Breast epithelium (tissue), 4 donors: ENCODE data around the gene LDLR. TPM values are rescaled to one million over a fixed set of nuclear protein-coding genes. Genes with fewer than 3 reads are reported as not detected.
A peak's percentile ranks its signal among the peaks of the same experiment; 100 is the strongest.

ENCODE experiments used
- DNase-seq, 2 donors: peaks; one replicate each; pipeline ENCODE4 v3.0.0-alpha.2; 2019; ENCODE audit warnings: low spot score in 2 of 2
- H3K27ac ChIP-seq, 2 donors: fragments of 200-600 bp; sonication (generic) in 1 of 2; one replicate each; pipeline ENCODE4 v1.5.1; 2016 to 2019; ENCODE audit warnings: mild to moderate bottlenecking in 1 of 2
- H3K27me3 ChIP-seq, 2 donors: fragments of 200-600 bp; sonication (generic) in 1 of 2; one replicate each; pipeline versions ENCODE4 v1.5.1 to v1.6.0; 2017 to 2019; ENCODE audit warnings: control low read depth in 1 of 2, mild to moderate bottlenecking in 1 of 2
- H3K36me3 ChIP-seq: fragments of 200-600 bp; one replicate; pipeline ENCODE4 v1.5.1; 2019
- H3K4me1 ChIP-seq, 2 donors: fragments of 200-600 bp; sonication (generic); one replicate each; pipeline ENCODE4 v1.5.1; 2016 to 2019; ENCODE audit warnings: control low read depth in 1 of 2
- H3K4me3 ChIP-seq, 3 donors: fragments of 200-600 bp; sonication (generic); 1 replicate in 2 of 3; 2 replicates in 1 of 3; pipeline ENCODE4 v1.5.1; 2016 to 2019; ENCODE audit warnings: mild to moderate bottlenecking in 3 of 3, moderate library complexity in 2 of 3
- H3K9me3 ChIP-seq, 2 donors: fragments of 200-600 bp; sonication (generic) in 1 of 2; one replicate each; pipeline ENCODE4 v1.5.1; 2016 to 2019; ENCODE audit warnings: control low read depth in 1 of 2
- CTCF ChIP-seq, 3 donors: fragments of 450-650 bp; IDR thresholded peaks; one replicate each; pipeline ENCODE4 v1.5.1; 2016 to 2017; ENCODE audit warnings: antibody characterized with exemption in 3 of 3, mild to moderate bottlenecking in 3 of 3, moderate library complexity in 3 of 3
- POLR2A ChIP-seq: fragments of 450-650 bp; IDR thresholded peaks from one replicate; pipeline ENCODE4 v1.6.1; 2016; ENCODE audit warnings: antibody characterized with exemption, mild to moderate bottlenecking, moderate library complexity
- POLR2AphosphoS5 ChIP-seq, 3 donors: sonication (generic); formaldehyde crosslinking; IDR thresholded peaks; one replicate each; pipeline ENCODE4 v1.6.1; 2017; ENCODE audit warnings: antibody characterized with exemption in 3 of 3
- intact Hi-C: fragments of 100-400 bp; cut with DNase I; formaldehyde crosslinking; loops from one replicate; pipeline ENCODE4 v1.15.1; 2023; ENCODE audit warnings: low total_unique reads
- total RNA-seq, 3 donors: library from RNA; depleted of rRNA; stranded (reverse); fragments of >200 nt; gene quantifications; one replicate each; pipeline ENCODE4 v1.1.0, GENCODE V29; 2016

Gene LDLR
- total RNA-seq, 3 donors from 2014 or later, result 12.6 to 47.4 (median 45.6) TPM

GRCh38 chr19:11164879-11165406 lies 75.7 kb downstream of the LDLR start:
- peak overlapping the region; percentile 71 to 91 for H3K27ac ChIP-seq
- no peak for DNase-seq
- H3K4me3 ChIP-seq, result peak overlapping the region; percentile 20 to 41 (median 28)
- no peaks in the 10 kb centered on the region for H3K27me3 ChIP-seq
- peaks cover 4% of the 10 kb centered on the region for H3K36me3 ChIP-seq
- TF ChIP-seq CTCF (IDR thresholded peaks at IDR 0.05) (no peak), POLR2A (no peak), POLR2AphosphoS5 (IDR thresholded peaks at IDR 0.05) (peak in 2 of 3 donors; percentile 70 to 73)
- no peaks in the 10 kb centered on the region for H3K9me3 ChIP-seq
- intact Hi-C loops, result no loop called here
- H3K4me1 ChIP-seq, result peaks cover 0 to 2% of the 10 kb centered on the region in 2 donors

- H3K27me3 ChIP-seq, result no peaks in the 10 kb centered on the region
- intact Hi-C loops, result no loop called here
- H3K4me1 ChIP-seq, result peaks cover 0 to 2% of the 10 kb centered on the region in 2 donors
- H3K36me3 ChIP-seq, result peaks cover 5% of the 10 kb centered on the region
- peak overlapping the region in 1 of 3 donors; percentile 41 for H3K4me3 ChIP-seq
- no peak for DNase-seq
- TF ChIP-seq CTCF (IDR thresholded peaks at IDR 0.05), result no peak
- peak overlapping the region; percentile 71 to 91 for H3K27ac ChIP-seq
- no peaks in the 10 kb centered on the region for H3K9me3 ChIP-seq
These were observed 76.3 kb downstream of the LDLR start for GRCh38 chr19:11165486-11166030.

- Histone ChIP-seq H3K4me3 (no peak overlapping the region), H3K9me3 (no peaks in the 10 kb centered on the region), H3K27me3 (no peaks in the 10 kb centered on the region), H3K27ac (peak overlapping the region; percentile 71 to 91), H3K4me1 (peaks cover 0 to 2% of the 10 kb centered on the region in 2 donors), H3K36me3 (peaks cover 5% of the 10 kb centered on the region)
- intact Hi-C loops, result no loop called here
- DNase-seq, result no peak
- TF ChIP-seq POLR2A (no peak), POLR2AphosphoS5 (IDR thresholded peaks at IDR 0.05) (peak in 2 of 3 donors; percentile 12 to 16), CTCF (IDR thresholded peaks at IDR 0.05) (no peak)
These were observed 77.2 kb downstream of the LDLR start for GRCh38 chr19:11166281-11167142.

- no peak for DNase-seq
- Histone ChIP-seq H3K4me1 (peaks cover 0 to 2% of the 10 kb centered on the region in 2 donors), H3K27ac (peak overlapping the region in 1 of 2 donors; percentile 65), H3K9me3 (no peaks in the 10 kb centered on the region), H3K4me3 (no peak overlapping the region), H3K36me3 (peaks cover 5% of the 10 kb centered on the region), H3K27me3 (no peaks in the 10 kb centered on the region)
- intact Hi-C loops, result no loop called here
- no peak for TF ChIP-seq CTCF (IDR thresholded peaks at IDR 0.05)
- TF ChIP-seq POLR2A, result no peak
- no peak for TF ChIP-seq POLR2AphosphoS5 (IDR thresholded peaks at IDR 0.05)
These were observed 79.3 kb downstream of the LDLR start for GRCh38 chr19:11168568-11168967.
